Measurements from ENCODE around the gene MCTP1.

- TF ChIP-seq CTCF (conservative IDR thresholded peaks at IDR 0.05; ENCODE audit: low read depth, low read length): no peak
- TF ChIP-seq EZH2 (IDR thresholded peaks at IDR 0.05; ENCODE audit: low read length, unreplicated experiment): no peak
- no peak for TF ChIP-seq EZH2phosphoT487 (IDR thresholded peaks at IDR 0.05; ENCODE audit: borderline replicate concordance, low read length)
Observed at GRCh38 chr5:95280401-95281095, 4.3 kb downstream of the MCTP1 start.
